ENCODE results near the gene AP5S1.
"Not testable (repeated sequence)": the region's sequence is repeated elsewhere in the genome, so short reads cannot be mapped to it uniquely, and the experiment has no call there.

The AP5S1 gene

GRCh38 chr20:3820048-3820900 lies at the start of gene AP5S1:
TSS of gene AP5S1 (plus strand) at chr20:3820547. CDS start at chr20:3822118, 1,571 bp downstream.
- peak; percentile 83 for DNase-seq

DNA sequence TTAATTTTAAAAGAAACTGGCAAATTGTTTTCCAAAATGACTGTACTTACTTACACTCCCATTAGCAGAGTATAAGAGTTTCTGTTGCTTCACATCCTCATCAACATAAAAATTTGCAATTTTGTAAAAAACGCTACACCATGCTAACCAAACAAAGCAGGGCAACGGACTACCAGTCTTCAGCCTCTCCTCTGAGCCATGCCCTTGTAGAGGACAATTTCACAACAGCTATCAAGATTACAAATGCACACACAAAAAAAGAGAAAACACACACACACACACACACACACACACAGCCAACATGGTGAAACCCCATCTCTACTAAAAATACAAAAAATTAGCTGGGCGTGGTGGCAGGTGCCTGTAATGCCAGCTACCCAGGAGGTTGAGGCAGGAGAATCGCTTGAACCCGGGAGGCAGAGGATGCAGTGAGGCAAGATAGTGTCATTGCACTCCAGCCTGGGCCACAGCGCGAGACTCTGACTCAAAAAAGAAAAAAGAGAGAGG lies 48.7 kb upstream of the AP5S1 start:
- DNase-seq: no peak

- no peak for DNase-seq
These were observed 44.8 kb upstream of the AP5S1 start for GRCh38 chr20:3775457-3776108.

DNA sequence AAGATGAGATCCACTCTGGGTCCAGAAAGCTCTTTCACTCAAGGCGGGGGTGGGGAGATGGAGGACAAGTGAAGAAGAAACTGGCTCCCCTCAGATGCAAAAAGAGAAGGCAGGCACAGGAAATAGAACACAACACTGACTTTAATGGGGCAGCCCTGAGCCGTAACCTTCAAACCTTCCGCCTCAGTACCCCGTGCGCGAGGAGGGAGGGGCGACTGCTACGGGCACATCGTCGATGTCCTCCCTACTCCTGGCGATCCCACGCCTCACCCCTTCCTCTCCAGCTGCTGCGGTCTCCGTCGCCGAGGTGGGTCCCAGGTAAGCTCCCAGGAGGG lies 43.0 kb upstream of the AP5S1 start:
- DNase-seq: no peak

GRCh38 chr20:3777716-3778629 lies 42.4 kb upstream of the AP5S1 start:
- DNase-seq: no peak

- DNase-seq: no peak
These were observed 41.4 kb upstream of the AP5S1 start for GRCh38 chr20:3778976-3779375.

- DNase-seq: no peak
These were observed 39.0 kb upstream of the AP5S1 start, which contains the start of gene SPEF1 for GRCh38 chr20:3781153-3781910. TSS of gene SPEF1 (minus strand) at chr20:3781448. CDS start at chr20:3781287, 161 bp downstream.

DNA sequence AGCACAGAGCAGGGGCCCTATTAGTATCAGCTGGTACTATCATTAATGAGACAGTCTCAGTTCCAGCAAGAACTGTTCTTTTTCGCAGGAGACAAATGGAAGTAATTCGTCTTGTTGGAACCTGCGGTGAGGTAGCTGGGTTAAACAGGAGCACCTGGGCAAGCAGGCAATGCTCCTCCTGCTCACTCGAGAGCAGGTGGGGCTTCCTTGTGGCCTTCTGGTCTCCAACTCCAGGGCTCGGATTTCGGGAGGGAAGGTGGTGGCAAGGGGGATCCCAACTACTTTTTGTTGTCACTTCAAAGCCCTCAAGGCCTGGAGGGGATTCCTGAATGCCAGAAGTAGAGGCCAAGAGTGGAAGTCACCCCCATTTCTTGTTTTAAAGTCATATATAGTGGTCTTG lies 37.8 kb upstream of the AP5S1 start:
- DNase-seq: no peak

GRCh38 chr20:3783068-3783489 lies 37.3 kb upstream of the AP5S1 start:
- DNase-seq: no peak

GRCh38 chr20:3783511-3784195 lies 36.7 kb upstream of the AP5S1 start:
- no peak for DNase-seq

DNA sequence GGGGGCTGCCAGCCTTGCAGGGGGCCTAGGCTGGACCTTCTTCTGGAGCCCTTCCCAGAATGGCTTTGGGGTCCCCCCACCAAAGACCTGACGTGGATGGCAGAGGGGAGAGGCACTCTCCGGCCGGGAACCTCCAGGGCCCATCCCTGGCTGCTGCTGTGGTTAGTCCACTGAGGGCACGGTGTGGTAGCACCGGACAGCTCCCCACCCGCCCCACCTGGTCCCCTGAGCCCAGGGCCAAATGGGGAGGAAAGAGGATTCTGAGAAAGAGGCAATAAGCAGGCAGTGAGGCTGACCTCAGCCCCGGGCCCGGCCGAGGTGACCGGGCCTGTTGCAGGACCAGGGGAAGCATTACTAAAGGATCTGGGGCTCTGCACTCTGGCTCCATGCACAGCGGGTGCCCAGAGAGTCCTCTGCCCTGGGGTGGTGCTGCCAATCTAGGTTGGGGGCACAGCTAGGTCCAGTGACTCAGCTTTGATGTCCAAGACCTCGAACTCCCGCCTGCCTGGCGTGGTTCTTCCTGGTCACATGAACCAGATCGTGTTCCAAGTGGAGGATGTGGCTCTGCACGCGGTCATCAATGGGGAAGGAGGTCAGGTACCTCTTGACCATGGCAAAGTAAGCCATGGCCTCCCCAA lies 36.0 kb upstream of the AP5S1 start:
- no peak for DNase-seq

- DNase-seq: no peak
These were observed 35.5 kb upstream of the AP5S1 start for GRCh38 chr20:3784863-3785239.

- no peak for DNase-seq
These were observed 34.9 kb upstream of the AP5S1 start for GRCh38 chr20:3785240-3786125.

DNA sequence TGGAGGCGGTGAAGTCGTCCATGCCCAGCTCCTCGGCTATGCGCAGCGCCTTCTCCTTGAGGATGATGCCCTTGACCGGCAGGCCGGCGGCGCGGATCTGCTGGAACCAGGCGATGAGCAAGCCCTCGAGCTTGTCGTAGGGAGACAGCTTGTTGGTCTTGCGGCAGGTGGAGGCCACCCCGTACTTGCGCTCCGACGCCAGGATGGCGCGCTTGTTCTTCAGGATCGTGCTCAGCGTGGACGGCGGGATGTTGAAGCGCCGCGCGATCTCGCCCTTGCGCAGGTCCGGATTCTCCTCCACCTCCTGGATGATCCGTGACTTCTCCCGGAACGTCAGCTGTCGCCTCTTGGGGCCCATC lies 34.2 kb upstream of the AP5S1 start:
- DNase-seq: no peak

- DNase-seq: peak; percentile 83
These were observed 33.6 kb upstream of the AP5S1 start, which contains the start of gene CENPB for GRCh38 chr20:3786665-3787323. TSS of gene CENPB (minus strand) at chr20:3786740. CDS start at chr20:3786483, 257 bp downstream.

- no peak for DNase-seq
These were observed 32.9 kb upstream of the AP5S1 start for GRCh38 chr20:3787324-3788014.

DNA sequence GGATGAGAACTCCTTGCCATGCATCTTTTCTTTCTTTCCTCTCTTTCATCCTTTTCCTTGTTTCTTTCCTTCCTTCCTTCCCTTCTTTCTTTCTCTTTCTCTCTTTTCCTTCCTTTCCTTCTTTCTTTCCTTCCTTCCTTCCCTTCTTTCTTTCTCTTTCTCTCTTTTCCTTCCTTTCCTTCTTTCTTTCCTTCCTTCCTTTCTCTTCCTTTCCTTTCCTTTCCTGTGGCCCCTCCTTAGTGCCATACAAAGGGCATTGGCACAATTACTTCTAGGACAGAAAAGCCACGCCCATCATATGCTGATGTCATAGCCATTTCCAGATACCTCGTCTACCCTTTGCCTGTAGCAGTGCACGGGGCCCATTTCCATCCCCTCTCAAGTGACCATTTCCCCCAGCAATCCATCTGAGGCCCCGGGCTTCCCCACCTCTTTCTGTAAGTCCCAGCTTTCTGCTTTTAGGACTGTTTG lies 31.6 kb upstream of the AP5S1 start:
- no peak for DNase-seq

DNA sequence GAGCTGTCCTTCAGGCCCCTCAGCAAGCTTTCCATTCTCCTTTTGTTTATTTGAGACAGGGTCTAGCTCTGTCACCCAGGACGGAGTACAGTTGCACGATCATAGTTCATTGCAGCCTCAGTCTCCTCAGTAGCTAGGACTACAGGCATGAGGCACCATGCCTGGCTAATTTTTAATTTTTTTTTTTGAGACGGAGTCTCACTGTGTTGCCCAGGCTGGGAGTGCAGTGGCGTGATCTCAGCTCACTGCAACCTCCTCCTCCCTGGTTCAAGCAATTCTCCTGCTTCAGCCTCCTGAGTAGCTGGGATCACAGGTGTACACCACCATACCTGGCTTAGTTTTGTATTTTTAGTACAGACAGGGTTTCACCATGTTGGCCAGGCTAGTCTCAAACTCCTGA lies 31.1 kb upstream of the AP5S1 start:
- DNase-seq: not testable (repeated sequence)

- not testable (repeated sequence) for DNase-seq
These were observed 26.2 kb upstream of the AP5S1 start for GRCh38 chr20:3794168-3794567.

All from activated CD4-positive, alpha-beta T cell treated with anti-CD3 and anti-CD28 coated beads for 1 hour (primary cell).